Skin of body (tissue), 2 donors: ENCODE measurements around the gene MSH2. TPM values are rescaled to one million over a fixed set of nuclear protein-coding genes. Genes with fewer than 3 reads are reported as not detected.

Experiments used
- DNase-seq: peaks from one replicate; lab custom pipeline; 2025; lab: John Stamatoyannopoulos, UW
- total RNA-seq: library from RNA; depleted of rRNA; stranded (reverse); fragments of >200 nt; gene quantifications from one replicate; pipeline ENCODE4 v1.2.3, GENCODE V29; 2014

MSH2 gene
- total RNA-seq, 1 donor from 2014 or later: 40.6 TPM

- no peak for DNase-seq
These were observed 105.1 kb downstream of the MSH2 start for GRCh38 chr2:47508080-47508479.

GRCh38 chr2:47508641-47509040 is 105.7 kb downstream of the MSH2 start:
- DNase-seq: no peak

GRCh38 chr2:47509250-47509649 is 106.3 kb downstream of the MSH2 start:
- DNase-seq: no peak

- DNase-seq: no peak
These were observed 106.9 kb downstream of the MSH2 start for GRCh38 chr2:47509821-47510385.

GRCh38 chr2:47510745-47511144 is 107.8 kb downstream of the MSH2 start:
- DNase-seq: no peak

- DNase-seq: no peak
These were observed 109.7 kb downstream of the MSH2 start for GRCh38 chr2:47512581-47513083.

GRCh38 chr2:47513981-47514520 is 111.1 kb downstream of the MSH2 start:
- no peak for DNase-seq

- DNase-seq: no peak
These were observed 113.6 kb downstream of the MSH2 start for GRCh38 chr2:47516360-47517104.

- DNase-seq: no peak
These were observed 115.7 kb downstream of the MSH2 start for GRCh38 chr2:47518497-47519146.

- DNase-seq: no peak
These were observed 116.2 kb downstream of the MSH2 start for GRCh38 chr2:47519147-47519537.

- DNase-seq: no peak
These were observed 116.8 kb downstream of the MSH2 start for GRCh38 chr2:47519604-47520301.

- no peak for DNase-seq
These were observed 117.3 kb downstream of the MSH2 start for GRCh38 chr2:47520302-47520630.

GRCh38 chr2:47520825-47521665 is 118.1 kb downstream of the MSH2 start:
- DNase-seq: no peak

- DNase-seq: no peak
These were observed 118.8 kb downstream of the MSH2 start for GRCh38 chr2:47521666-47522285.

GRCh38 chr2:47525167-47525566 is 122.2 kb downstream of the MSH2 start:
- DNase-seq: no peak

- DNase-seq: no peak
These were observed 125.5 kb downstream of the MSH2 start for GRCh38 chr2:47528455-47528854.

- DNase-seq: no peak
These were observed 125.9 kb downstream of the MSH2 start for GRCh38 chr2:47528874-47529273.

- DNase-seq: no peak
These were observed 127.3 kb downstream of the MSH2 start for GRCh38 chr2:47530105-47530760.

- no peak for DNase-seq
These were observed 128.6 kb downstream of the MSH2 start for GRCh38 chr2:47531378-47532042.
